GM12878 (cell line): ENCODE measurements around the gene NFKB2. TPM values are rescaled to one million over a fixed set of nuclear protein-coding genes. Genes with fewer than 3 reads are reported as not detected.

Experiments
- ATAC-seq: fragments of 200-7000 bp; cut with Tn5 transposase; 3 replicates; pipeline ENCODE4 v1.9.1; 2020; ENCODE audit warnings: mild to moderate bottlenecking, moderate library complexity
- BruUV-seq: library from RNA; stranded (reverse); fragments of 400-500 nt; replicated peaks from 2 replicates; lab custom pipeline; 2021; lab: Mats Ljungman, UMichigan
- CTCF ChIA-PET: fragments of 300-600 bp; sonication (Branson Sonifier 250); formaldehyde crosslinking; extraction: SDS; loops from one replicate; lab custom pipeline; 2021; ENCODE audit warnings: inconsistent platforms; lab: Yijun Ruan, JAX
- POLR2A ChIA-PET: fragments of 350-600 bp; formaldehyde crosslinking; extraction: SDS; loops from one replicate; lab custom pipeline; 2021; ENCODE audit warnings: inconsistent platforms; lab: Charles Lee
- RAD21 ChIA-PET: fragments of 300-600 bp; sonication (Branson Sonifier 250); formaldehyde crosslinking; loops from one replicate; lab custom pipeline; 2023; ENCODE audit warnings: antibody characterized with exemption; ENCODE audit not compliant: unreplicated experiment; lab: Charles Lee
- SMC1A ChIA-PET: fragments of 300-600 bp; sonication (Branson Sonifier 250); formaldehyde crosslinking; loops from one replicate; lab custom pipeline; 2023; ENCODE audit not compliant: unreplicated experiment, uncharacterized antibody; lab: Charles Lee
- DNase-seq: peaks from one replicate; pipeline ENCODE4 v3.0.0-alpha.2; 2011; ENCODE audit warnings: low read depth, low spot score
- FAIRE-seq: peaks from 3 replicates; lab custom pipeline; 2011; peaks lifted over from hg19 to GRCh38; lab: Jason Lieb, UNC
- H2AFZ ChIP-seq: 2 replicates; pipeline ENCODE4 v1.6.0; 2011; ENCODE audit warnings: low read depth, low read length, control low read depth; ENCODE audit not compliant: control insufficient read depth
- H3K27ac ChIP-seq: 2 replicates; pipeline ENCODE4 v1.5.1; 2011; ENCODE audit warnings: control low read depth; ENCODE audit not compliant: control insufficient read depth, insufficient read depth
- H3K27me3 ChIP-seq, 2 experiments: replicated peaks in 1 of 2; 2 replicates each; pipeline versions ENCODE4 v1.6.0 to v1.6.1; 2011; ENCODE audit warnings: low read length in 1 of 2; ENCODE audit not compliant: control insufficient read depth in 2 of 2, insufficient read depth in 2 of 2
- H3K36me3 ChIP-seq, 2 experiments: 2 replicates each; pipeline ENCODE4 v1.5.1; 2011; ENCODE audit warnings: low read length in 1 of 2; ENCODE audit not compliant: control insufficient read depth in 2 of 2, insufficient read depth in 2 of 2
- H3K4me1 ChIP-seq: 2 replicates; pipeline ENCODE4 v1.6.1; 2011; ENCODE audit warnings: mild to moderate bottlenecking, low read length, moderate library complexity, mixed read lengths; ENCODE audit not compliant: control insufficient read depth, insufficient read depth
- H3K4me2 ChIP-seq: 2 replicates; pipeline ENCODE4 v1.6.0; 2011; ENCODE audit warnings: control low read depth; ENCODE audit not compliant: control insufficient read depth, insufficient read depth
- H3K4me3 ChIP-seq: fragments of 200-600 bp; sonication (generic); 2 replicates; pipeline ENCODE4 v1.5.1; 2016
- H3K79me2 ChIP-seq: 2 replicates; pipeline ENCODE4 v1.6.0; 2011; ENCODE audit warnings: low read length; ENCODE audit not compliant: control insufficient read depth, insufficient read depth
- H3K9ac ChIP-seq: 2 replicates; pipeline ENCODE4 v1.8.0; 2011; ENCODE audit warnings: low read length, control low read depth, mixed read lengths; ENCODE audit not compliant: control insufficient read depth, insufficient read depth
- H3K9me3 ChIP-seq: replicated peaks from 3 replicates; pipeline ENCODE4 v1.5.1; 2011; ENCODE audit warnings: mild to moderate bottlenecking, low read length; ENCODE audit not compliant: control insufficient read depth, insufficient read depth
- H4K20me1 ChIP-seq: 2 replicates; pipeline ENCODE4 v1.6.0; 2011; ENCODE audit not compliant: control insufficient read depth, insufficient read depth
- E4F1 ChIP-seq: fragments of 450-650 bp; IDR thresholded peaks from 2 replicates; pipeline ENCODE4 v1.6.1; 2018; ENCODE audit warnings: borderline replicate concordance, mild to moderate bottlenecking; ENCODE audit not compliant: partially characterized antibody
- JUND ChIP-seq: IDR thresholded peaks from 2 replicates; pipeline ENCODE4 v1.6.1; 2012; ENCODE audit warnings: low read depth, mild to moderate bottlenecking, low read length, improper control_type of control experiment, moderate library complexity
- POLR2AphosphoS5 ChIP-seq: IDR thresholded peaks from 2 replicates; pipeline ENCODE4 v1.6.1; 2011; ENCODE audit warnings: mild to moderate bottlenecking, low read length, inconsistent platforms
- RUNX3 ChIP-seq: IDR thresholded peaks from 2 replicates; pipeline ENCODE4 v1.6.1; 2012; ENCODE audit warnings: low read length, inconsistent platforms
- TAF1 ChIP-seq: IDR thresholded peaks from 2 replicates; pipeline ENCODE4 v1.6.1; 2011; ENCODE audit warnings: mild to moderate bottlenecking, low read depth, low read length, borderline replicate concordance
- TCF12 ChIP-seq: IDR thresholded peaks from 2 replicates; pipeline ENCODE4 v1.6.1; 2011; ENCODE audit warnings: low read depth, mild to moderate bottlenecking, low read length
- ZBTB11 ChIP-seq: fragments of 450-650 bp; formaldehyde crosslinking; IDR thresholded peaks from 2 replicates; pipeline ENCODE4 v1.5.0; 2022; ENCODE audit warnings: mild to moderate bottlenecking, missing genetic modification characterization
- WGBS: methylation state at CpG from one replicate; pipeline ENCODE4 v1.1.6; 2016; ENCODE audit warnings: low lambda C conversion rate; ENCODE audit not compliant: insufficient replicate concordance, insufficient coverage; ENCODE audit errors: missing lambda C conversion rate; 5-methylcytosine and 5-hydroxymethylcytosine counted together
- in situ Hi-C: fragments of 300-500 bp; cut with MboI; formaldehyde crosslinking; loops from 9 replicates; pipeline ENCODE4 v1.14.3; 2018; ENCODE audit warnings: mixed read lengths
- intact Hi-C: fragments of 100-400 bp; cut with micrococcal nuclease; formaldehyde crosslinking; loops from one replicate; pipeline ENCODE4 v1.14.2; 2022; ENCODE audit not compliant: unreplicated experiment
- polyA plus RNA-seq, 11 experiments: library from polyadenylated mRNA; depleted of rRNA in 4 of 11; unstranded in 6 of 11; stranded (reverse) in 5 of 11; fragments of >200 nt; fragmentation: Nextera tagmentation in 4 of 11; fragmentation: Illumina TruSeq in 1 of 11; extraction: Ambion mirVana in 4 of 11; extraction: Trizol in 1 of 11; gene quantifications; 1 replicate in 1 of 11; 2 replicates in 10 of 11; pipeline versions ENCODE4 v1.2.1 to v1.2.3, GENCODE V29; 2011 to 2016; ENCODE audit warnings: inconsistent platforms in 2 of 11, missing spikeins in 2 of 11, low read depth in 1 of 11
- total RNA-seq, 4 experiments: library from RNA; depleted of rRNA in 3 of 4; stranded (reverse); fragments of >200 nt in 3 of 4; fragmentation: Illumina TruSeq in 1 of 4; extraction: Trizol in 1 of 4; gene quantifications; 2 replicates each; pipeline versions ENCODE4 v1.2.1 to v1.2.3, GENCODE V29; 2013 to 2021

The NFKB2 gene
- total and polyA plus RNA-seq, 10 of the 15 experiments (the other 5 are each of a cell fraction or from before 2014, with no cell fraction given), result 0.56 to 144 (median 49.4) TPM

- peak overlapping the region; percentile 93 for H3K27ac ChIP-seq
- FAIRE-seq, result no peak
- peaks cover 57% of the 10 kb centered on the region for H3K79me2 ChIP-seq
- RAD21 ChIA-PET, result interaction anchor here (1.3 to 5.8 kb wide), 3 partner anchors 13 to 166 kb away, joined by 3 to 33 read pairs (median 4); no protein-coding TSS in a partner anchor
- H3K9ac ChIP-seq, result peak overlapping the region; percentile 99
- TF ChIP-seq E4F1, result no peak
- TF ChIP-seq POLR2AphosphoS5, result peak; percentile 38; the same call in 1 of the 2 replicates
- no peak for TF ChIP-seq TCF12
- no peak for TF ChIP-seq RUNX3
- no peak for TF ChIP-seq JUND
- no peak for TF ChIP-seq TAF1
- TF ChIP-seq ZBTB11 (CRISPR knock-in tag), result no peak
- peak overlapping the region; percentile 100 for H3K4me3 ChIP-seq
- CTCF ChIA-PET, result interaction anchor here (0.5 to 12.1 kb wide), 8 partner anchors 9 to 227 kb away, joined by 3 to 90 read pairs (median 6); partner anchors contain the start of gene FBXL15
- H3K9me3 ChIP-seq, result no peaks in the 10 kb centered on the region; the same call in 2 of the 3 replicates
- POLR2A ChIA-PET, result interaction anchor here (0.5 to 6.1 kb wide), 8 partner anchors 13 to 317 kb away, joined by 3 to 44 read pairs (median 8); partner anchors contain the start of genes ARL3, C10orf95, CUEDC2 and FBXL15
- no peaks in the 10 kb centered on the region for H3K27me3 ChIP-seq
- H3K4me1 ChIP-seq, result peaks cover 25% of the 10 kb centered on the region
- no peak for DNase-seq
- 40% methylated on average over 12 of the region's 12 CpGs for WGBS
- intact Hi-C loops, result loop anchor here (10.0 kb wide), 1 partner anchor 248 kb away; the partner anchor contains the start of gene TRIM8
- H4K20me1 ChIP-seq, result no peaks in the 10 kb centered on the region; the same call in 1 of the 2 replicates
- no peak for ATAC-seq
- BruUV-seq, result no TSS peak
- no peak overlapping the region for H2AFZ ChIP-seq
- H3K4me2 ChIP-seq, result peak overlapping the region; percentile 96
- SMC1A ChIA-PET, result interaction anchor here (2.8 to 3.8 kb wide), 2 partner anchors 25 to 54 kb away, joined by 10 to 23 read pairs; partner anchors contain the start of gene FBXL15
- peaks cover 17 to 33% of the 10 kb centered on the region in 2 experiments for H3K36me3 ChIP-seq
- in situ Hi-C loops, result no loop called here
Observed at GRCh38 chr10:102396730-102397151, 1.2 kb downstream of the NFKB2 start.
